Nucleus accumbens (tissue), 56 donors: ENCODE measurements around the gene CACNA2D2.

Experiments used
- DNase-seq, 56 donors: peaks; one replicate each; lab custom pipeline; 2025; lab: John Stamatoyannopoulos, UW

Gene CACNA2D2

DNA sequence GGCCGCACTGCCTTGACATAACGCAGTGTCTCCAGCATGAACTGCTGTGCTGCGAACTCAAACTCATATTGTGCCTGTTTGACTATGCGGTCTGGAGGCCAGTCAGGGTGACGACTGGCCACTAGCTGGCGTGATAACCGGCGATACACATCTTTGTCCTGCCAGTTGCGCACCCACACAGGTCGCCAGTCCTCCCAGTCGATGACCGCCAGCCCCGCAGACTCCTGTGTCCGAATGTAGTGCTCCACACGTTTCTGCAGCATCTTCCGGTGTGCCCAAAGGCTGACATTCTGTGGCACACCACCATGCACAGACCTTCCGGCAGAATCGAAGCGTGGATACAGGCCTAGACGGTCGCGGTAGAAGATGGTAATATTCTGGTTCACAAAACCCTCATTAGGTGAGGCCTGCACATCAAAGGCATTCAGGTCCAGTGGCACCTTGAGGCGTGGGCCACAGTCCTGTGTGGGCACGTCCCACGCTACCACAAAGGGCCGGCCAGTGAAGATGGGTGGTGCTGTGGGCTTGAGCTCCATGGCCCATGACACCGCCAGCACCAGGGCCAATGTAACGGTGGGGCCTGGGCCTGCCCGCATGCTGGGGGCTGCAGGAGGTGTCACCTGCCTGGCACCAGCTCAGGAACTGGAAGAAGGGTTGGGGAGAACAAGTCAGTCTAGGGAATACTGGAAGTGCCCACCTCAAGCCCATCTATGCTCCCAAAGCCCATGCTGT lies 183.4 kb downstream of the CACNA2D2 start:
- no peak for DNase-seq

DNA sequence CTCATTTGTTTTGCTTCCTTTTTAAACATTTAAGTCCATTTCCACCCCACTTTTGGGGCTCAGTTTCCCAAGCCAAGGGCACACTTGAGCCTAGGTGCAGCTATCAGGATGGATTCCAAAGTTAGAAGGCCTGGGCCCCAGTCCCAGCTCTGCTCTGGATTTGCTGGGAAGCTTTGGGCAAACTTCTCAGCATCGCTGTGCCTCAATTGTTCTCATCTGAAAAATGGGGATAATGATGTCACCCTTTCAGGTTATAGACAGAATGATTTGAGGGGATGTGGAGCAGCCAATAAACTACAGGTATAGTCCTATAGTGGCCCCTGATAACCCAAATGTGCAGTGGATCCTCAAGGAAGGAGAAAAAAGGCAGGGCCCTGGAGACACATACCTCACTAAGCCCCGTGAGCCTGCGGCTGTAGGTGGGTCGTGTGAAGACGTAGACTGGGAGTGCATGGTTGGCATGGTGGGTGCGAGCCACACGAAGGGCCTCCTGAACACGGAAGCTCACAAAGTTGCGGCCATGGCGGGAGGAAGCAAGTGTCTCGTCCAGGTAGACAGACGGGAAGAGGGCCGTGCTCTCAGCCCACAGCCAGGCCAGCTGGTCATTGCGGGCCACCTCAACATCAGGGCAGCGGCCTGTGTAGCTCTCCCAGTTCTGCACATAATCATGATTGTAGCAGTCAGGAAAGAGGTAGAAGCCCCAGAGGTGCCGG lies 184.1 kb downstream of the CACNA2D2 start:
- DNase-seq, result no peak

- no peak for DNase-seq
Measured at GRCh38 chr3:50318615-50319014, 184.8 kb downstream of the CACNA2D2 start.

DNA sequence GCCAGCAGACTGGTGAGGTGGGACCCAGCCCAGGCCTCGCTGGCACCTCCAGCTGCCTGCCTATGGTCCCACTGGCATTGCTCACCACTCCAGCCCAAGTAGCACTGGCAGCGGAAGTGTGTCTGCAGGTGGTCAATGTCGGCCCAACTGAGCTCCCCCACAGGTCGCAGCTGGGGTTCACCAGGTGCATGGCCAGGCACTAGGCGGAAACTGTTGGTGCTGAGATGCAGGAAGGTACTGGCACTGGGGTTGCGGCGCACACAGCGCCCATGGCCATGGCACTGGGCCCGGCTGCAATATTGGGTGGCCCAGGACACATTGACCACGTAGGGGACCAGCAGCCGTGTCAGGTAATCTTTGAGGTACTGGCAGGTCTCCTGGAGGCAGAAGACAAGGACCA lies 185.3 kb downstream of the CACNA2D2 start:
- no peak for DNase-seq

GRCh38 chr3:50317300-50317699 lies 186.1 kb downstream of the CACNA2D2 start:
- DNase-seq, result no peak

- peak in 19 of 56 donors; percentile 20 to 76 (median 42) for DNase-seq
Measured at GRCh38 chr3:50316657-50317242, 186.7 kb downstream of the CACNA2D2 start.

GRCh38 chr3:50314816-50315215 lies 188.6 kb downstream of the CACNA2D2 start:
- no peak for DNase-seq

GRCh38 chr3:50314342-50314741 lies 189.1 kb downstream of the CACNA2D2 start:
- DNase-seq, result no peak
